HG03342 (cell line): ENCODE data around the gene RBM28.

Experiments used
- ATAC-seq: cut with Tn5 transposase; IDR thresholded peaks from one replicate; pipeline ENCODE4 v1.9.1; 2021; ENCODE audit warnings: mild to moderate bottlenecking, moderate library complexity; ENCODE audit not compliant: unreplicated experiment

RBM28 gene

DNA sequence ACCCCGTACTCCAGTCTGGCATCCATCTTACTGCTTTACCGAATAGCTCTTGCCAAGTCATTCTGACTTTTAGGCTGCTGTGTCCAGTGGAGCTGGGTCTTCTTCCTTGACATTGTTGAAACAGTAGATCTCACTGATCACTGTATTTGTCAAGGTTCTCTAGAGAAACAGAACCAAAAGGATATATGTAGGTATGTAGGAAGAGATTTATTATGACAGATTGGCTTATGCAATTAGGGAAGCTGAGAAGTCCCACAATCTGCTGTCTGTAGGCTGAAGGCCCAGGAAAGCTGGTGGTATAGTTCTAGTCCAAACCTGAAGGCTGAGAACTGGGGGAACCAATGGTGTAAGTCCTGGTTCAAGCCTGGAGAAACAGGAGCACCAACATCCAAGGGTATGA is 29.9 kb upstream of the RBM28 start:
- ATAC-seq = no peak

DNA sequence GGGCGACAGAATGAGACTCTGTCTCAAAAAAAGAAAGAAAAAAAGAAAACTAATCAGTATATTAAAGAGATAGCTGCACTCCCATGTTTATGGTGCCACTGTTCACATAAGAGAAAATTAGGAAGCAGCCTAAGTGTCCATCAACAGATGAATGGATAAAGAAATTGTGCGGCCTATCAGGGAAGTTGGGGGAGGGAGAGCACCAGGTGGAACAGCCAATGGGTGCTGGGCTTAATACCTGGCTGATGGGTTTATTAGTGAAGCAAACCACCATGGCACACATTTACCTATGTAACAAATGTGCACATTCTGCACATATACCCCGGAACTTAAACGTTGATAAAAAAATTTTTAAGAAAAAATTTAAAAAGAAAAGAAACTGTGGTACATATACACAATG is 26.8 kb upstream of the RBM28 start:
- ATAC-seq = no peak

DNA sequence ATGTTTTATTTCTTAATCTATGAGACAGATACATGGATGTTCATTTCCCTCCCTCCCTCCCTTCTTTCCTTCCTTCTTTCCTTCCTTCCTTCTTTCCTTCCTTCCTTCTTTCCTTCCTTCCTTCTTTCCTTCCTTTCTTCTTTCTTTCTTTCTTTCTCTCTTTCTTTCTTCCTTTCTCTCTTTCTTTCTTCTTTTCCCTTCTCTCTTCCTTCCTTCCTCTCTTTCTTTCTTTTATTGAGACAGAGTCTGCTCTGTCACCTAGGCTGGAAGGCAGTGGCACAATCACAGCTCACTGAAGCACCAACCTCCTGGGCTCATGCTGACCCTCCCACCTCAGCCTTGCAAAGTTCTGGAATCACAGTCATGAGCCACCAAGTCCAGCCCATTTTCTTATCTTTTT is 23.3 kb upstream of the RBM28 start:
- ATAC-seq = no peak

DNA sequence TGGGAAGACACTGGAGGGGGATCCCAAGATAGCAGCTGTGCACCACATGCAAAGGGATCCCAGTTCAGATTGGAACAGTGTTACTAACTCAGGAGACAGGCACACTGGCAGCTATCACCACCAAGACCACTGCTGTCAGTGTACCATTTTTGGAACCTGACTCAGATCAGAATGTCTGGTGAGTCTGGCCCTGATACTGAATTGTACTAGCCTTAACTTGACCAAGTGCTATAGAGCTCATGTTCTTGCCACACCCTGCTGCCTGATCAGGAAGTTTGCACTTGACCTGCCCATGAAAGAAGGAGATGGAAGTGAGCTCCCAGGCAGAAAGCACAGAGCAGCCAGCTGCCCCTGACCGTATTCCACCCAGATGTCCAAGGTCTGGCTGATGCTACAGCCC is 22.6 kb upstream of the RBM28 start:
- no peak for ATAC-seq

DNA sequence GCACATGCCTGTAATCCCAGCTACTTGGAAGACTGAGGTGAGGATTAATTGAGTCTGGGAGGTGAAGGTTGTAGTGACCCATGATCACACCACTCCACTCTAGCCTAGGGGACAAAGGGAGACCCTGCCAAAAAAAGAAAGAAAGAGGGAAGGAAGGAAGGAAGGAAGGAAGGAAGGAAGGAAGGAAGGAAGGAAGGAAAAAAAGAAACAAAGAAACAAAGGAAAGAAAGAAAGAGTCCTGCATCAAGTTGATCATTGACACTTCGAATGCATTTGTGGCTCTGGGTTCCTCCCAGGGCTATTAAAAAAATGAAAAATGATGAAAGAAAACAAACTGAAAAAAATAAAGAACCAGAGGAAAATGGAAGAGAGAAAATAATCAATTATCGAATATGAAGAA is 21.7 kb upstream of the RBM28 start:
- ATAC-seq = no peak

DNA sequence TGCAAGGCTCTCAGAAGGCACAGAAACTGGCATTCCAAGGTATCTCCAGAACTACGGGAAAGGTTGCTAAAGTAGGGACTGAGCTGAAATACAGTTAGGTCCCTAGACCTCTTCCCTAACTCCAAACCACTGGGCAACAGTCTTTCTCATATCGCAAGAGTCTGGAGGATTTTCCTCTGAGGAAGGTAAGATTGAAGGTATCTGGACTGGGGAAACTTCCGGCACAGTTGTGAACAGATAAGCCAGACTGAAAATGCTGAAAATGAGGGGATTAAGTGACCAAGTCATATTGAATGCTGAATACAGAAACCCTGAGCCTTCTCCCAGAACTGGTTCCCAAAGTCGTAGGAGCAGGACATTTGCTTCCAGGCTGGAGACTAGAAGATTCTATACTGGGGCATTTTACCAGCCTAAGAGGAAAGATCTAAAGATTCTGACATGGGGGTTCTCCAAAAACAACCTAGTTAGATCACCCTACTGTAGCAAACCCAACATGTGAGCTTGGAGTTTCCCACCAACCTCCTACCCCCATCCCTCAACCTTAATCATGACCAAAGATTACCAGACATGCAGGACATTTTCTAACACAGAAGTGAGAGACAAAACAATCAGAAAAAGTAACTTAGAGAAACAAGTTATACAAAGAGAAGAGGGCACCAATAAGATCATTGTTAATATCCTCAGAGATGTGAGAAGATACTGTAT is 20.6 kb upstream of the RBM28 start:
- no peak for ATAC-seq

DNA sequence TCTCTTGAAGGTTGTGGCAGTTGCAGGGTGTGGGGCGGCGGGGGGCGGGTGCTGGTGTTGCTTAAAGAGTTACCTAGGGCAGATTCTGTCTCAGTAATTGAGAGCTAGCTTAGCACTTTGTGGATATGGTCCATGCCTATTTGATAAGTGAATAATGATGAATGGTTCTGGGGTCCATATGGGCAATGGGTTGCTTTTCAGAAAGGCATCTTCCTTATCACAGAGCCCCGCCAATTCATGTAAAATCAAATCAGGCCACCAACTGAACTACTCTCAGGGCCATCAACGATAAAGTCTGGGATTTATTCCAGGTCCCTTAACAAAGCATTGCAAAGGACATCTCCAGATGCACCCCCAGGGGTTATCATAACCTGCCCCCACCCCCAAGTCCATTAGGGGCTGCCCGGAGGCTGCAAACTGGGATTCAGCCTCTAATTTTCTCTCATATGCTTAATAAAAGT is 19.6 kb upstream of the RBM28 start:
- no peak for ATAC-seq

DNA sequence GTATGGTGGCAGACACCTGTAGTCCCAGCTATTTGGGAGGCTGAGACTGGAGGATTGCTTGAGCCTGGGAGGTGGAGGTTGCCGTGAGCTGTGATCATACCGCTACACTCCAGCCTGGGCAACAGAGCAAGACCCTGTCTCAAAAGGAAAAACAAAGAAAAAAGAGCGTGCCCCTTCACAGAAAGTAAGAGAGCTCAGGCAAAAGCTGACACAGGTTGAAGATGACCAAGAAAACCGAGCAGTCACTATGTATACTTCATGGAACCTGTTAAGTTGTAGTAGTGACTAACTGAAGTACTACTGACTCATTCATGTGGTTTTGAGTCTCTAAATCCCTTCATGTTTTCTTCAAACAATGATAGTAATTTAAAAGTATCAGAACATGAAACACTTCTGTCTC is 19.0 kb upstream of the RBM28 start:
- ATAC-seq = no peak

DNA sequence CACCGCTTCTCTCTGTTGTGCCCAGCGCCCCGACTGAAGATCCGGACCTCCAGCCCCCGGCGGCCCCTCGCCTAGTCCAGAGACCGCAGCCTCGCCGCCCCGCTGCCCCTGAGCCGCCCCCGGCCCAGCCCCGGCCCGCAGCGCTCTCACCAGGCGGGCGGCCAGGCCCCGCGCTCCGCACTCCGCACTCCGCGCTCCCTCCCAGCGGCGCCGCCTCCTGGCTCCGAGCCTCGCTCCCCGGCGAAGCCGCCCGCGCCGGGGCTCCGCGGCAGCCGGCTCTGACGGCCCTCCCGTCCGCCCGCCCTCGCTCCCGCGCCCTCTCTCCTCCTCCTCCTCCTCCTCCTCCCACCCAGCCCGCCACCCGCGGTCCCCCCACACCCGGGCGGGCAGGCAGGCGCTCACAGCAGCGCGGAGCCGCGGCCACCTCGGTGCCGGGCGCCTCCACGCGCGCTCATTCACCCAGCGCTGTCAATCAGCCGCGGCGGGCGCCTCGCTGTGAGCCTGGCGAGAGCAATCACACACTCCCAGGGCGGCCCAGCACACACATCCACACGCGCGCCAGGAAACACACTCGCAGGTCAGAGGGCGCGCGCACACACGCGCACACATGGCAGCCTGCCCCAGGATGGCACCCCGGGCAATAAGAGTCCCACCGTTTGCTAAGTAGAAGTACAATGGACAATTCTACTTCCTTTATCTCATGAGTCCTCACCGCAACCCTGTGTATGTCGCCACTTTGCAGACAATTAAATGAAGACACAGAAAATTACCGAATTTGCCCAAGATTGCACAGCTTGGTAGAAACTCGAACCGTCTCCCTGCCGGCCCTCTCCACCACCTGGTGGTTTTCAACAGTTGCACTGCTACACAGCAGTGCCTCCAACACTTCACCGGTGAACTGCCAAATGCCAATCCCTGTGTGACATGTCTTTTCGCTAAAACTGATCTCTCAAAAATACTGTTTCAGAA is 18.0 kb upstream of the RBM28 start, which contains the start of gene PRRT4:
TSS of gene PRRT4 (minus strand) at position 280 of the 969 bp plus-strand sequence.
- no peak for ATAC-seq

DNA sequence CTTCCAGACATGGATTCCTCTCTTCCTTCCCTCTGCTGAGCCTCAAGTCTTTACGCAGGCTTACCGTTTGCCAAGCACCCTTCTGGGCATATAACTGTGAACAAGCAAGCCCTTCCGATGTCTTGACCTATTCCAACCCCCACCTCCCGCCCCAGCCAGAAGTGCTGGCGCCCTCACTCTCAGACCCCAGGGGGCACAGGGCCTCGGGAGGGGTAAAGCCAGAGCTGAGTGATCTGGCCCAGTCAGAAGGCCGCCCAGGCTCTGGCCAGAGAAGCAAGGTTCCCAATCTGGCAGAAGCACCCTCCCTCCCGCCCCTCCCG is 16.6 kb upstream of the RBM28 start:
- no peak for ATAC-seq

DNA sequence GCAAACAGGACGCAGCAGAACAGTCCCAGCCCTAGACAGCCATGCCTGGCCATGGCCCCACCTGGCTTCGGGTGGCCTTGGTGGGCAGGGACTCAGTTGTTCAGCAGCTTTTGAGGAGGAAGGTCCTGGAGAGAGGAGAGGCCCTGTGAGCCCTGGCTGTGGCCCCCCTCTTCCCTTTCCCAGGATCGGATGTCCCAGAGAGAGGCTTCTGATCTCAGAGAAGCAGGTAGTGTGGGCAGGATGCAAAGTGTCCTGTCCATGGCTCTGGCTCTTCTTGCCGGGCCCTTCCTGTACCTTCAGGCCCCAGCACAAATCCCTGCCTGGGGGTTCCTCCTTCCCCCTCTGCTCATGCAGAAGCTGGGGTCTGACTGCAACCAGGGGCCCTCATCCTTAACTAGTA is 16.2 kb upstream of the RBM28 start:
- ATAC-seq = no peak

DNA sequence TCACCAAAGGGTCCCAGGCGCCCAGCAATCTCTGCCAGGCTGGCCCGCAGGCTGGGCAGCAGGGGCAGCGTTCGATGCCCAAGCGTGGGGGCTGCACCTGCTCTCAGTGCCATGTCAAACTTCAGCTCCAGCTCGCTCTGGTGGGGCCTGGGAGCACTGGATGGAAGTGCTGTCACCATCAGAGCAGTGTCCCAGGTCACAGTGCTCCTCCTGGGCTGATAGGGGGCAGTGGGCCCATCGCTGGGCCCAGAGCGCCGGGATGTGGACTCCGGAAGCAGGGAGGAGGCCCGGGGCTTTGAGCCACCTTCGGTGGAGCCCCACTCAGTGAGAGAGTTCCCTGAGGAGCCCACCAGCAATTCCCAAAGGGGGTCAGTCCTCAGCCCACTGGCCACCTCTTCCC is 15.6 kb upstream of the RBM28 start:
- no peak for ATAC-seq

DNA sequence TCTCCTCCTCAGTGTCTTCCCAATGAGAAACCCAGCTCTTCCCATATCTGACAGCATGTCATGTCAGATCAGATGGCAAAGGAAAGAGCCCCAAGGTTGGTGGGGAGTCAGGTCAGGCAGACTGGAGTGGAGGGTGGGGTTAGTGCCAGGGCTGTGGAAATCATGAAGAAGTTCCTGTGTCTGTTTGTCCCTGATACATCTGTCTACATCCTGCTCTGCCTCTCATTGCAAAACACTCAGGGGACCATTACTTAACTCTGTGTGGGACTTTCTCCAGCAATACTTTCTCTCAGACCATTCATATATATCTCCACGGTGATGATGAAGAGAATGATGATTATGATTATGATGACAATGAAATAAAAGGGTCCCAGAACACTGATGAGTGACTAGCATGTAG is 14.5 kb upstream of the RBM28 start:
- ATAC-seq = no peak

DNA sequence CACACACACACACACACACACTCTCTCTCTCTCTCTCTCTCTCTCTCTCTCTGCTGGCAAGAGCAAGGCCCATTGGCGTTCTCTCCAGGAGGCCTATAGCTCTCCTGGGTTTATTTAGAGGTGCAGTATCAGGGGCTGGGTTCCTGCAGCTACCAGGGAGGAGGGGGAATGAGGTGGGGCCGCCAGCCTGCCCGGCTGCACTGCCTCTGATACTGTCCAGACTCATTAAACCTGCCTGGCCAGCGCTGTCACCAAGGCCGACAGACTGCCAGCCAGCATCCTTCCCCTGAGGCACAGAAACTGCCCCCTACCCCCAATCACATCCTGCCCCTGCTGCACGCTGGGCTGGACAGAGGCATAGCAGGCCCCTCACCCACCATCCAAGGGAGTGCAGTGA is 13.5 kb upstream of the RBM28 start:
- ATAC-seq = no peak

DNA sequence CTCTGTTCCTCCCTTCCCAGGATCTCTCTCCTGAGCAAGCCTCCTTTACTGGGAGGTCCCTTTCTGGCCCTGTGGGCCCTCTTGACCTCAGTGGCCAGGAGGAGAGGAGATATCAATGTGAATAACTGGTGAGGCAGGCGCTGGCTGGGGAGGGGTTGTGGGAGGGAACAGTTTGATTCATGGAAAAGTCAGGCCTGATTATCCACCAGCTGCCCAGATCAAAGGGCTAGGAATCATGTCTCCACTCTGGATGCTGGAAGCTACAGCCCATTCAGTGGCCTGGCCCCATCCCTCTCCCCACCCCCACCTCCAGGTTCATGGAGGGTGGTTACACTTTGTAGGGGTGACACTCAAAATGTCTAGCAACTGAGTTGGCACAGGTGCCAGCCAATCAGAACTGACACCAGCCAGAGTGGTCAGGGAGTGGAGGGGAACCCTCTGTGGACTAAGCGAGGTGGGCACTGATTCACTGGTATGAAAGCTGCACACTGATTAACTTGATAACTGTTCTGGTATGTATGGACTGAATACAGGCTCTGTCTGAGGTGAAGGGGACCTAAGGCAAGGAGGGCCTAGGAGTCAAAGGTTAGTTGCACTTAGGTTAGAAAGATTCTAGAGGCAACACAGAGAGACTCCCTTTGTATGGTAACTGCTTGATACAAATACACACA is 13.0 kb upstream of the RBM28 start:
- ATAC-seq = no peak

DNA sequence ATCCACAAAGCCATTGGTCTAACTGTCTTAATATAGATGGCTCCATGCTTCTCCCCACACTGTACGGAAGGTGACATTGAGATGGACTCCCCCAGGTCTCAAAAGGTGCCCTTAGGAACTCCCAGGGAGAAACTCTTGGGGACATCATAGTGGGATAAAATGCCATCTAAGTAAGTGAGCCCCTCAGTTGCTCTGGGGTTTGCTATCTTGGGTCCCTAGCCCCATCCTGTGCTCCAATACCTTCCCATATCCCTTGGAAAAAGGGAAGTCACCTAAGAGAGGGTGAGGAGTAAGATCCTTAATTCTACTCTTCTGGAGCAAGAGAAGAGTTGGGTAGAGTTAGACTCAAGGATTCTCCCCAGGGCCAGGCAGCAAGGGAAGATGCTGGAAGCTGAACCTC is 9.9 kb upstream of the RBM28 start:
- no peak for ATAC-seq

DNA sequence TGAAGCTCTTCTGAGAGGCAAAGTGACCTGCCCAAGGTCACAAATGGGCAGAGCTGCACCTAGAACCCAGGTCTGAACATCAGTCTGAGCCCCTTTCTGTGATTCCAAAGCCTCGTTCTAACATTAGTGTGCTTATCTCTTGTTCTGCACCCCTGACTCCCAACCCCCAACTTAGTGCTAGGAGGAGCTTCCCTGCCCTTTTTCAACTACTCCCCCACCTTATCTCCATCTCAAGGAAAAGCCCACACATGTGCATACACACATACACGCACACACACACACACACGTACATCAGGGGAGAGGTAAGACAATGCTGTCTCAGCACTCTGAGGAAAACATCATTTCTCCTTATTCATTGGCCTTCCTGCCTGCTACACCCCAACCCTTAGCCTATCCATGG is 9.5 kb upstream of the RBM28 start:
- no peak for ATAC-seq

DNA sequence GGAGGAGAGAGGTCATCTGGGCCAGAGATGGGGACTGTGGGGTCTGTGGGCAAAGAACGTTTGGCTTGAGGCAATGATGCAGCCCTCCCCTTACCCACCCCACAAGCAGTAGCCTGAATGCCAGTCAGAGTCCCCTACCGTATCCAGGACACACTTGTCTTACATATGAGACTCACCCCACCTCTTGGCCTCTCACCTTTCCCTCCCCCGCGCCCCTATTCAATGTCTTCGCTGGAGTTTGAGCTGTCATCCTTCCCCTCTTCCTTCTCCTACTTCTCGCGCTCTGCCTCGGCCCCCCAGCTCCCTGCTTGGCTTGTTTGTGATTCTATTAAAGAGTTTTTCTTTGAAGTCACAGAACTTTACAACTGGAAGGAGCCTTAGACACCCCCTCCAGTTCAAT is 8.9 kb upstream of the RBM28 start:
- ATAC-seq = no peak

DNA sequence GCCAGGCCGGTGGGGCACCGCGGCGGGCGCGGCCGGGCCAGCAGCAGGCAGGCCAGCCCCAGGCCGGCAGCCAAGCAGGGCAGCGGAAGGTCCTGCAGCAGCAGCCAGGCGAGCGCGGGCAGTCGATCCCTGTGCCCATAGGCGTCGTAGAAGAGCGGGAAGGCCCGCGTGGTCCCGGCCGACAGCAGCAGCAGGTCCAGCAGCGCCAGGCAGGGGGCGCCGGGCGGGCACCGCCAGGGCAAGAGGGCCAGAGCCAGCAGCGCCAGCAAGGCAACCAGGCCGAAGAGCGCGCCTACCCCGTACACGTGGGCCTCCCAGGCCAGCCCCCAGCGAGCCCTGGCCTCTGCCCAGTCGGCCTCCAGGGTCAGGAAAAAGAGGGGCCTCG is 8.4 kb upstream of the RBM28 start:
- ATAC-seq = no peak

DNA sequence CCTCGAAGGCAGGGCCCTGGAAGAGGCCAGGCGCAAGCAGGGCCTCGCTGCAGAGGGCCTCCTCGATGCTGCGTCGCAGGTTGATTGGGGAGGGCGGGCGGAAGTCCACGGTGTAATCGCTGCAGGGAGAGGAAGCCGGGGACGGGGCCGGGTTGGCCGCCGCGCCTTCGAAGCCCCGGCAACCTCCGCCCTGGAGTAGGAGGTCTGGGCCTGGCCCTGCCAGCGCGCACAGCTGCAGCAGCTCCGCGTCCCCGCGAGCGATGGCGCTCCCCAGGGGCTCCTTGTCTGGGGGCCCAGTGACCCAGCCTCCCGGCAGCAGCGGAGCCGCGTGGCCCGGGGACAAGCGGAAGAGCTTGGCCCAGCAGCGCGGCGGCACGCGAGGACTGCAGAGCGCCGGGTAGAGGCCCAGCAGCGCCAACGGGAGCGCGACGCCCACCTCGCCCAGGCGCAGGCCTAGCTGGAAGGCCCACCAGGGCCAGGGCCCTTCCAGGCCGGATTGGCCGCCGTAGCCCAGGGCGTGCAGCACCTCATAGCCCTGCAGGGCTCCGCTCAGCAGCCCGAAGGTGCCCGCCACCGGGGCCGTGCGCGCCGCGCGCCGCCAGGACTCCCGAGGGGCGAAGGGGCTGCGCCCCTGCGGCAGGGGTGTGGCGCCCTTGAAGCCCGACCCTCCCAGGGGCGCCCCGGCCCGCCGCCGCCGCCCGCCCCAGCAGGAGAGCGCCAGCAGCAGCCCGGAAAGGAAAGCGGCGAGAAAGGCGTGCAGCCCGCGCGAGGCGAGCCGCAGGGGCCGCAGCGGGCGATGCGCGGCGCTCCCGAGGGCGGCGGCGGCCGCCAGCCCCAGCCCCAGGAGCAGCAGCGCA is 7.8 kb upstream of the RBM28 start:
- ATAC-seq = no peak
